Vagina (tissue), 2 donors: Measurements from ENCODE around the gene EPB41L5.
"Not testable (repeated sequence)": the region's sequence is repeated elsewhere in the genome, so short reads cannot be mapped to it uniquely, and the experiment has no call there.

Experiments
- CTCF ChIP-seq, 3 experiments: fragments of 450-650 bp in 2 of 3; fragments of 200-600 bp in 1 of 3; sonication (generic) in 1 of 3; IDR thresholded peaks; one replicate each; pipeline ENCODE4 v1.5.1; 2017 to 2019; ENCODE audit warnings: antibody characterized with exemption in 3 of 3, mild to moderate bottlenecking in 2 of 3, moderate library complexity in 2 of 3
- POLR2AphosphoS5 ChIP-seq, 2 donors: sonication (generic); formaldehyde crosslinking; IDR thresholded peaks; one replicate each; pipeline ENCODE4 v1.9.0; 2017; ENCODE audit warnings: antibody characterized with exemption in 2 of 2, mild to moderate bottlenecking in 2 of 2, low read depth in 1 of 2; ENCODE audit not compliant: insufficient read depth in 1 of 2

GRCh38 chr2:120068040-120068658, 55.3 kb downstream of the EPB41L5 start:
- not testable (repeated sequence) for TF ChIP-seq CTCF (IDR thresholded peaks at IDR 0.05); POLR2AphosphoS5 (IDR thresholded peaks at IDR 0.05; ENCODE audit: insufficient read depth in 1 of 2, low read depth in 1 of 2)
